ENCODE data around the gene RITA1.

The RITA1 gene

GRCh38 chr12:113228394-113229028, 43.0 kb downstream of the RITA1 start:
- no peaks in the 10 kb centered on the region for H3K9me3 Mint-ChIP-seq
- H3K27me3 Mint-ChIP-seq, result no peaks in the 10 kb centered on the region
- H3K36me3 Mint-ChIP-seq (ENCODE audit: low read depth), result peaks cover 72% of the 10 kb centered on the region
- intact Hi-C loops (cut with micrococcal nuclease), result no loop called here
- peak overlapping the region; percentile 91 for H3K27ac Mint-ChIP-seq
- no peak overlapping the region for H3K4me3 Mint-ChIP-seq
- peaks cover 71% of the 10 kb centered on the region for H3K4me1 Mint-ChIP-seq (ENCODE audit: low read depth)

DNA sequence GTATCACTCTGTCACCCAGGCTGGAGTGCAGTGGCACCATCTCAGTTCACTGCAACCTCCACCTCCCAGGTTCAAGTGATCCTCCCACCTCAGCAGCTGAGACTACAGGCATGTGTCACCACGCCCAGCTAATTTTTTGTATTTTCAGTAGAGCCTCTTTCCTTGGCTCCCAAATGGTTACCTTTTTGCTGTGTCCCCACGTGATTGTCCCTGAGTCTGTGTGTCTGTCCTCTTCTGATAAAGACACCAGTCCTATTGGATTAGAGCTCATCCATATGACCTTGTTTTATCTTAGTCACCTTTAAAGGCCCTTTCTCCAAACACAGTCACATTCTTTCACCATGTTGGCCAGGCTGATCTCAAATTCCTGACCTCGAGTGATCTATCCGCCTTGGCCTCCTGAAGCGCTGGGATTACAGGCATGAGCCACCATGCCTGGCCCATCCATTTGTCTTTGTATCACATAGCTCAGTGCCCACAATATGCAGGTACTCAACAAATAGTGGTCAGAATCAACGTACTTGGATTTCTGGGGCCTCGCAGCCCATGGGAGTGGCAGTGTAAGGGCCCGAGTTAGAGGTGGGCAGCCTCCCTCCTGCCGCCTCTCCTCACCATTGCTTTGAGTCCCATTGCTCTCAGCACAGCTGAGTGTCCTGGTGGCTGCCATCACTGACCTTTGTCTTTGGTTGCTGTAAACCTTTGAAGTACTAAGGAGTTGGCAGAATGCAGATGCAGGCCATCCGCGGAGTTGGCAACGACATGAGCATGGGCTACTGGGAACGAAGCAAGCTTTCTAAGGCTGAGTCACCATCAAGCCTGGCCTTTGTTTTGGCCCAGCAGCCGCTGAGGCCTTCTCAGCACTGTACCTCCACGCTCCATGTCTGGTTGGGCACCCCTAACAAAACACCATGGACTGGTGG, 45.1 kb downstream of the RITA1 start:
- Mint-ChIP-seq H3K4me3 (peak overlapping the region; percentile 37), H3K9me3 (no peaks in the 10 kb centered on the region), H3K4me1 (ENCODE audit: low read depth) (peaks cover 92% of the 10 kb centered on the region), H3K27ac (peak overlapping the region; percentile 91), H3K27me3 (no peaks in the 10 kb centered on the region), H3K36me3 (ENCODE audit: low read depth) (peaks cover 92% of the 10 kb centered on the region)
- intact Hi-C loops (cut with micrococcal nuclease), result loop anchor here (5.0 kb wide), 1 partner anchor 33 kb away; no protein-coding TSS in a partner anchor

DNA sequence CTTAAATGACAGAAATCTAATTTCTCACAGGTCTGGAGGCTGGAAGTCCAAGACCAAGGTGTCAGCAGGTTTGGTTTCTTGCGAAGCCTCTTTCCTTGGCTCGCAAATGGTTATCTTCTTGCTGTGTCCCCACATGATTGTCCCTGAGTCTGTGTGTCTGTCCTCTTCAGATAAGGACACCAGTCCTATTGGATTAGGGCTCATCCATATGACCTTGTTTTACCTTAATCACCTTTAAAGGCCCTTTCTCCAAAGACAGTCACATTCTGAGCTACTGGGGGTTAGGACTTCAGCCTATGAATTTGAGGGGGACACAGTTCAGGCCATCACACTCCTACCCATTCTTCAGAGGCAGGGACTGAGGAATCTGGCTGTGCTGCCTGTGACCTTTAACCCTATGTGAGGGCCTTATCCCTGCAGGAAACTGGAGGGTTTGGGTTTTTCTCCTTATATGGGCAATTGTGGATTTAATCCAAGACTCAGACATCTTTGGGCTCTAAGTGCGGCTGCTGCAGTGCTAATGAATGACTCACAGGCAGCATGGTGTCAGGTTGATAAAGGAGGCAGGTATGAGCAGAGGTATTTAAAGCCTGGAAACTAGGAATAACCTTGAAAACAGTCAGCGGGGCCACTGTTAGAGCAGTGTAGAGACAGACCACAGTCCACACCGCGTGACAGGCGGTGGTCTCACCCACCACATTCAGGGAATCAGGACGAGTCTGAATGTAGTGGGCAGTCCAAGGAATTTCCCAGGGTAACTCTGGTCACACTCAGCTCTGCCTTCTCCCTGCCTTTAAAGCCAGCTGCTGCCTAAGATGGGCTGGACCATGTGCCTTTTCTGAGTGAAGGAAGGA, 45.9 kb downstream of the RITA1 start:
- H3K9me3 Mint-ChIP-seq, result no peaks in the 10 kb centered on the region
- peaks cover 100% of the 10 kb centered on the region for H3K4me1 Mint-ChIP-seq (ENCODE audit: low read depth)
- peaks cover 100% of the 10 kb centered on the region for H3K36me3 Mint-ChIP-seq (ENCODE audit: low read depth)
- no peaks in the 10 kb centered on the region for H3K27me3 Mint-ChIP-seq
- no peak overlapping the region for H3K4me3 Mint-ChIP-seq
- intact Hi-C loops (cut with micrococcal nuclease), result loop anchor here (5.0 kb wide), 1 partner anchor 34 kb away; no protein-coding TSS in a partner anchor
- H3K27ac Mint-ChIP-seq, result peak overlapping the region; percentile 91

DNA sequence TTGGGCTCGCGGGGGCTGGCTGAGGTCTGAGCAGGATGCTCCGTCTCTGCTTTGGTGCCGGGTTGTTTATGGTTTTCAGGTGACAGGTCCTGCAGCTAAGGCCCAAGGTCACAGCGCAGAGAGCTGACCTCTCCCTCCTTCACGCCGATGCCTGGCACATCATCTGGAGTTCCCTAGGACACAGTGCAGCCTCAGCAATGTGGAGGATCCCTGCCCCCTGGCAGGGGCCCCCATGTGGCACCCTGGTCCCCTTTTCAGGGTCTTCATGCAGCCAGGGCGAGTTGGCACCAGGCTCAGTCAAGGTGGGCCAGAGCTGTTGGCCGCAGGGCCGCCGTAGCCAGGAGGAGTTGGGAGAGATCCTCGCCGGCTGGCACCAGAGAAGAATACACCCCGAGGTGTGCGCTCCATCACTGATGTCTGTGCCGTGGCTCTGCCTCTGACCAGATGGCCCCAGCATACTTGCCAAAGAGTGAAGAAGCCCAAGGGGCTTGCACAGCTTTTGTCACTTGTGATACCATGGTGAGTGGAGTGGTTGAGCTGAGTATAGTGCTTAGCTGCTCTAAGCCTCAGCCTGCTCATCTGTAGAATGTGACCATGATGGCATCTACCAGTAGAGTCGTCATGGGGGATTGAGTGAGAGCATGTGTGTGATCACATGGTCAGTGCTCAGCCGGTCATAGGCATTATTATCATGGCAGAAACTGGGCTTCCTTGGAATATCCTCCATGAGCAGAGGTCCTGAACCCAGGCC, 46.7 kb downstream of the RITA1 start:
- peak overlapping the region; percentile 91 for H3K27ac Mint-ChIP-seq
- H3K9me3 Mint-ChIP-seq, result no peaks in the 10 kb centered on the region
- no peaks in the 10 kb centered on the region for H3K27me3 Mint-ChIP-seq
- no peak overlapping the region for H3K4me3 Mint-ChIP-seq
- peaks cover 94% of the 10 kb centered on the region for H3K36me3 Mint-ChIP-seq (ENCODE audit: low read depth)
- H3K4me1 Mint-ChIP-seq (ENCODE audit: low read depth), result peaks cover 100% of the 10 kb centered on the region
- intact Hi-C loops (cut with micrococcal nuclease), result loop anchor here (5.0 kb wide), 1 partner anchor 35 kb away; no protein-coding TSS in a partner anchor

GRCh38 chr12:113232840-113233585, 47.5 kb downstream of the RITA1 start:
- Mint-ChIP-seq H3K4me1 (ENCODE audit: low read depth) (peaks cover 100% of the 10 kb centered on the region), H3K4me3 (peak overlapping the region; percentile 39), H3K27me3 (no peaks in the 10 kb centered on the region), H3K27ac (peak overlapping the region; percentile 91), H3K9me3 (no peaks in the 10 kb centered on the region), H3K36me3 (ENCODE audit: low read depth) (peaks cover 87% of the 10 kb centered on the region)
- intact Hi-C loops (cut with micrococcal nuclease), result loop anchor here (1.0 to 5.0 kb wide), 2 partner anchors 12 to 36 kb away; partner anchors contain the start of gene TPCN1

- Mint-ChIP-seq H3K9me3 (no peaks in the 10 kb centered on the region), H3K4me1 (ENCODE audit: low read depth) (peaks cover 99% of the 10 kb centered on the region), H3K27me3 (no peaks in the 10 kb centered on the region), H3K4me3 (peak overlapping the region; percentile 17), H3K36me3 (ENCODE audit: low read depth) (peaks cover 87% of the 10 kb centered on the region), H3K27ac (peak overlapping the region; percentile 91)
- intact Hi-C loops (cut with micrococcal nuclease), result loop anchor here (1.0 to 5.0 kb wide), 2 partner anchors 13 to 37 kb away; partner anchors contain the start of gene TPCN1
Observed at GRCh38 chr12:113233967-113234366, 48.4 kb downstream of the RITA1 start.

GRCh38 chr12:113234483-113234882, 49.0 kb downstream of the RITA1 start:
- intact Hi-C loops (cut with micrococcal nuclease), result loop anchor here (5.0 kb wide), 1 partner anchor 37 kb away; no protein-coding TSS in a partner anchor
- no peaks in the 10 kb centered on the region for H3K27me3 Mint-ChIP-seq
- H3K27ac Mint-ChIP-seq, result peak overlapping the region; percentile 91
- H3K4me3 Mint-ChIP-seq, result no peak overlapping the region
- peaks cover 87% of the 10 kb centered on the region for H3K36me3 Mint-ChIP-seq (ENCODE audit: low read depth)
- no peaks in the 10 kb centered on the region for H3K9me3 Mint-ChIP-seq
- H3K4me1 Mint-ChIP-seq (ENCODE audit: low read depth), result peaks cover 99% of the 10 kb centered on the region

GRCh38 chr12:113235976-113236375, 50.5 kb downstream of the RITA1 start:
- intact Hi-C loops (cut with micrococcal nuclease), result no loop called here
- H3K4me3 Mint-ChIP-seq, result peak overlapping the region; percentile 13

DNA sequence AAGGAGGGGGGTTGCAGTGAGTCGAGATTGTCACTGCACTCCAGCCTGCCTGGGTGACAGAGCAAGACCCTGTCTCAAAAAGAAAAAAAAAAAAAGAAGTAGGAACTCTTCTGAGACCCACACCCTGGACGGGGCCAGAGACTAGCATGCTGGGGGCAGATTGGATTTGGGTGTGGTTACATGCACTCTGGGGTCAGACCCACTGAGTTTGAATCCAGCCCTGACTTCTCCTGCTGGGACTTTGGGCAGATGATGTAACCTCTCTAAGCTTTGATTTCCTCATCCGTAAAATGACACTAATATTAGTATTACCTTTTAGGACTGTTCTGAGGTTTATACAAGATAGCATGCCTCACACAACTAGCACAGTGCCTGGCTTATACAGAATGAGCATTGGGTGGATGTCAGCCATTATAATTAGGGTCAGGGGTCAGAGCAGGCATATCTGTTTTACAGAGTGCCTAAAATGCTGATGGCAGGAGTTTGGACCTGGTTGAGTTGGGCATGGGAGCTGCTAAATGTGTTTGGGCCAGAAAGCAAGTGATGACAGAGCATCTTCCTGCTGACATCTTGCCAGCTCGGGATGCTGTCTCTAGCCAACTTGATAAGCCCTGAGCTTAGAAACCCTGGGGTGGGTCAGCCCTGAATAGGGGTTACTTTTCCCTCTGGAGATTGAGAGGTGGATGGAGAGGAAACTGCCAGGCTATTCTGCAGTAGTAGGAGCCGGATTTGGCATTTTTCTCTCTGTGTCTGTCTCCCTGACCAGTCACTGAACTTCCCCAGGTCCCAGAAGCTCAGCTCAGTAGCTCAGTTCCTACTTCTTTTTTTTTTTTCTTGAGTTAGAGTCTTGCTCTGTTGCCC, 51.2 kb downstream of the RITA1 start:
- Mint-ChIP-seq H3K4me3 (no peak overlapping the region), H3K9me3 (no peaks in the 10 kb centered on the region), H3K4me1 (ENCODE audit: low read depth) (peaks cover 99% of the 10 kb centered on the region), H3K27ac (peak overlapping the region; percentile 40), H3K36me3 (ENCODE audit: low read depth) (peaks cover 84% of the 10 kb centered on the region), H3K27me3 (no peaks in the 10 kb centered on the region)
- intact Hi-C loops (cut with micrococcal nuclease), result no loop called here

More at GRCh38 chr12:113235976-113236375, 50.5 kb downstream of the RITA1 start:
- H3K9me3 Mint-ChIP-seq, result no peaks in the 10 kb centered on the region
- peaks cover 84% of the 10 kb centered on the region for H3K36me3 Mint-ChIP-seq (ENCODE audit: low read depth)
- H3K4me1 Mint-ChIP-seq (ENCODE audit: low read depth), result peaks cover 99% of the 10 kb centered on the region
- peak overlapping the region; percentile 40 for H3K27ac Mint-ChIP-seq
- no peaks in the 10 kb centered on the region for H3K27me3 Mint-ChIP-seq

DNA sequence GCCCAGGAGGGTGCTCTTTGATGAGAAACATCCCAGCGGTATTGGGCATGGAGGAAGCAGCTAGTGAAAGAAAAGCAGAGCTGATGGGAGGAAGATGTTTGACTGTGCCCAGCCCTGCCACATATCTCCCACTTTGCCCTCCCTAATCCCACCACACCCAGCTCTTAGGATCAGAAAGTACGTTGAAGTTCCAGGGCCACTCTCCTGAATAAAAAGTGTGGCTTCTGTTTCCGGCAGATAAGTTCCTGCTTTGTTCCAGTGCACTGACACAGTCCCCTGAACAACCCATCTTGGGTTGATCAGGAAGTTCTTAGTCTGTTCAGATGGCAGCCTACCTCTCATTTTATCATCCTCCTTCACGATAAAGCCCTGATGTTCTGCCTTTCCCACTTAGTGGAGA, 52.2 kb downstream of the RITA1 start:
- Mint-ChIP-seq H3K9me3 (no peaks in the 10 kb centered on the region), H3K4me3 (peak overlapping the region; percentile 17), H3K27ac (peak overlapping the region; percentile 40), H3K4me1 (ENCODE audit: low read depth) (peaks cover 99% of the 10 kb centered on the region), H3K27me3 (no peaks in the 10 kb centered on the region), H3K36me3 (ENCODE audit: low read depth) (peaks cover 84% of the 10 kb centered on the region)
- intact Hi-C loops (cut with micrococcal nuclease), result no loop called here

DNA sequence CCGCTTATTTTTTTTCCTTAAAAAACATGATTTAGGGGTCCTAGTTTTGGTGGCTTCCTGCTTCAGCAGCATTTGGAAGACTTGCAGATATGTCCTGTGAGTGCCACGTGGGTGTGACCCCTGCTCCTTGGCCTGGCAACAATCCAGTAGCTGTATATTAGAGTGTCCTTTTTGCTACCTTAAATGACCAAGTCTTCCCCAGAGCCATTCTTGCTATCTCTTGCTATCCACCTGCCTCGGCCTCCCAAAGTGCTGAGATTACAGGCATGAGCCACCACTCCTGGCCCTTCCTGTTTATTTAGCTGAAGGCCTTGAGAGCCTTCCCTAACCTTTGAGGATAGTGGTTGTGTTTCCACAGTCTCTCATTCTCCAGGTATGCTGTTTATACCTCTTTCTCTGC, 52.8 kb downstream of the RITA1 start:
- H3K4me3 Mint-ChIP-seq, result no peak overlapping the region
- H3K36me3 Mint-ChIP-seq (ENCODE audit: low read depth), result peaks cover 84% of the 10 kb centered on the region

More for the DNA sequence above, 52.8 kb downstream of the RITA1 start:
- Mint-ChIP-seq H3K27ac (peak overlapping the region; percentile 40), H3K27me3 (no peaks in the 10 kb centered on the region), H3K4me1 (ENCODE audit: low read depth) (peaks cover 95% of the 10 kb centered on the region), H3K9me3 (no peaks in the 10 kb centered on the region)
- intact Hi-C loops (cut with micrococcal nuclease), result no loop called here

Data from dendritic cell treated with granulocyte-macrophage colony-stimulating factor and Interleukin-4, amounts not matched to agents 40 ng/mL and 50 ng/mL, for 4 days (primary cell).